H1 (cell line): Measurements from ENCODE around the gene AGAP1. TPM values are rescaled to one million over a fixed set of nuclear protein-coding genes. Genes with fewer than 3 reads are reported as not detected.

Experiments used
- CTCF ChIA-PET: fragments of 300-600 bp; sonication (Branson Sonifier 250); formaldehyde crosslinking; loops from one replicate; lab custom pipeline; 2021; ENCODE audit not compliant: partially characterized antibody; lab: Charles Lee
- POLR2A ChIA-PET: fragments of 300-600 bp; sonication (Branson Sonifier 250); formaldehyde crosslinking; loops from one replicate; lab custom pipeline; 2021; ENCODE audit warnings: inconsistent platforms; ENCODE audit not compliant: partially characterized antibody; lab: Charles Lee
- DNase-seq, 2 experiments: peaks; one replicate each; pipeline versions ENCODE4 v3.0.0 to v3.0.0-alpha.2; 2010 to 2022; ENCODE audit warnings: low spot score in 2 of 2, low read depth in 1 of 2, mixed read lengths in 1 of 2
- FAIRE-seq: peaks from 2 replicates; lab custom pipeline; 2011; peaks lifted over from hg19 to GRCh38; lab: Jason Lieb, UNC
- H2AFZ ChIP-seq: 2 replicates; pipeline ENCODE4 v1.8.1; 2012; ENCODE audit warnings: low read length, inconsistent platforms
- H2AK5ac ChIP-seq: 2 replicates; pipeline ENCODE4 v1.6.1; 2013; ENCODE audit warnings: low read depth, low read length
- H2BK120ac ChIP-seq: replicated peaks from 2 replicates; pipeline ENCODE3; 2013; ENCODE audit warnings: low read depth, low read length, inconsistent platforms
- H2BK12ac ChIP-seq: 2 replicates; pipeline ENCODE4 v1.6.1; 2013; ENCODE audit warnings: low read depth, low read length
- H2BK15ac ChIP-seq: 2 replicates; pipeline ENCODE4 v1.6.1; 2013; ENCODE audit warnings: low read length
- H2BK20ac ChIP-seq: 2 replicates; pipeline ENCODE4 v1.6.1; 2013; ENCODE audit warnings: low read length
- H2BK5ac ChIP-seq: 2 replicates; pipeline ENCODE4 v1.6.1; 2013; ENCODE audit warnings: low read depth, low read length
- H3K14ac ChIP-seq: 2 replicates; pipeline ENCODE4 v1.6.1; 2013; ENCODE audit warnings: inconsistent platforms; ENCODE audit not compliant: insufficient read length
- H3K18ac ChIP-seq: 2 replicates; pipeline ENCODE4 v1.6.1; 2013; ENCODE audit warnings: low read length; ENCODE audit errors: extremely low read depth
- H3K23ac ChIP-seq: 2 replicates; pipeline ENCODE4 v1.6.1; 2013; ENCODE audit warnings: inconsistent platforms; ENCODE audit not compliant: insufficient read length
- H3K23me2 ChIP-seq: 2 replicates; pipeline ENCODE4 v1.6.1; 2013; ENCODE audit warnings: low read depth, low read length
- H3K27ac ChIP-seq: 2 replicates; pipeline ENCODE4 v1.6.1; 2011; ENCODE audit warnings: low read depth, low read length, inconsistent platforms
- H3K27me3 ChIP-seq, 4 experiments: replicated peaks in 1 of 4; 1 replicate in 1 of 4; 2 replicates in 3 of 4; pipeline versions ENCODE4 v1.6.1 to v1.8.1; 2011 to 2013; ENCODE audit warnings: low read length in 3 of 4, mild to moderate bottlenecking in 3 of 4, inconsistent platforms in 2 of 4, mixed read lengths in 2 of 4, moderate library complexity in 1 of 4; ENCODE audit not compliant: control insufficient read depth in 3 of 4, insufficient read depth in 3 of 4; ENCODE audit errors: extremely low read depth in 1 of 4
- H3K36me3 ChIP-seq, 4 experiments: 2 replicates each; pipeline versions ENCODE4 v1.6.1 to v1.8.1; 2011 to 2013; ENCODE audit warnings: mild to moderate bottlenecking in 4 of 4, low read length in 3 of 4, moderate library complexity in 2 of 4, control low read depth in 1 of 4, inconsistent platforms in 1 of 4; ENCODE audit not compliant: insufficient read depth in 4 of 4, control insufficient read depth in 2 of 4
- H3K4ac ChIP-seq: replicated peaks from 2 replicates; pipeline ENCODE3; 2013; ENCODE audit warnings: low read length, low read depth, mixed read lengths, inconsistent platforms; ENCODE audit not compliant: insufficient read length
- H3K4me1 ChIP-seq, 4 experiments: replicated peaks in 1 of 4; 1 replicate in 1 of 4; 2 replicates in 3 of 4; pipeline versions ENCODE4 v1.6.1 to v1.8.1; 2011 to 2013; ENCODE audit warnings: low read length in 3 of 4, inconsistent platforms in 2 of 4, mixed read lengths in 1 of 4; ENCODE audit not compliant: insufficient read depth in 4 of 4, control insufficient read depth in 3 of 4
- H3K4me2 ChIP-seq, 2 experiments: 2 replicates each; pipeline versions ENCODE4 v1.6.1 to v1.8.1; 2011 to 2013; ENCODE audit warnings: low read depth in 2 of 2, low read length in 2 of 2, control low read depth in 1 of 2, inconsistent platforms in 1 of 2, mild to moderate bottlenecking in 1 of 2; ENCODE audit not compliant: insufficient read depth in 1 of 2
- H3K4me3 ChIP-seq, 4 experiments: fragments of 200-600, 300-600 bp in 1 of 4; sonication (generic), shearing (Covaris generic), sonication (Bioruptor Twin) in 1 of 4; 2 replicates each; pipeline versions ENCODE4 v1.5.1 to v1.8.1; 2011 to 2016; ENCODE audit warnings: low read length in 4 of 4, low read depth in 3 of 4, control low read depth in 2 of 4, inconsistent platforms in 2 of 4, mild to moderate bottlenecking in 2 of 4, mixed read lengths in 1 of 4, moderate library complexity in 1 of 4; ENCODE audit not compliant: insufficient read depth in 2 of 4; ENCODE audit errors: extremely low read depth in 1 of 4
- H3K56ac ChIP-seq: replicated peaks from 2 replicates; pipeline ENCODE3; 2013; ENCODE audit warnings: low read depth, mild to moderate bottlenecking, mixed read lengths, low read length, inconsistent platforms; ENCODE audit not compliant: insufficient read length
- H3K79me1 ChIP-seq: 2 replicates; pipeline ENCODE4 v1.6.1; 2013; ENCODE audit warnings: low read depth, low read length, control low read depth
- H3K79me2 ChIP-seq, 2 experiments: 2 replicates each; pipeline versions ENCODE4 v1.6.1 to v1.8.1; 2012 to 2013; ENCODE audit warnings: low read length in 2 of 2, mild to moderate bottlenecking in 2 of 2, inconsistent platforms in 1 of 2; ENCODE audit not compliant: insufficient read depth in 2 of 2, control insufficient read depth in 1 of 2
- H3K9ac ChIP-seq, 4 experiments: replicated peaks in 1 of 4; 1 replicate in 1 of 4; 2 replicates in 3 of 4; pipeline versions ENCODE4 v1.6.1 to v1.8.1; 2011 to 2013; ENCODE audit warnings: low read depth in 3 of 4, low read length in 3 of 4, control low read depth in 2 of 4, mild to moderate bottlenecking in 2 of 4, moderate library complexity in 2 of 4, inconsistent platforms in 1 of 4; ENCODE audit errors: extremely low read depth in 1 of 4
- H3K9me3 ChIP-seq, 2 experiments: 2 replicates each; pipeline versions ENCODE4 v1.6.1 to v1.8.1; 2012 to 2013; ENCODE audit warnings: mild to moderate bottlenecking in 2 of 2, moderate library complexity in 2 of 2, control low read depth in 1 of 2, inconsistent platforms in 1 of 2, low read depth in 1 of 2, low read length in 1 of 2, mixed read lengths in 1 of 2; ENCODE audit not compliant: insufficient read depth in 2 of 2
- H4K20me1 ChIP-seq, 2 experiments: replicated peaks in 1 of 2; 2 replicates each; pipeline versions ENCODE3 to v1.8.1; 2011 to 2013; ENCODE audit warnings: inconsistent platforms in 2 of 2, low read length in 2 of 2, mild to moderate bottlenecking in 1 of 2; ENCODE audit not compliant: insufficient read depth in 2 of 2, control insufficient read depth in 1 of 2
- H4K5ac ChIP-seq: 2 replicates; pipeline ENCODE4 v1.6.1; 2013; ENCODE audit warnings: low read length, low read depth, mixed read lengths, inconsistent platforms; ENCODE audit not compliant: insufficient read length
- H4K8ac ChIP-seq: 2 replicates; pipeline ENCODE4 v1.8.0; 2013; ENCODE audit warnings: mild to moderate bottlenecking, moderate library complexity, low read length, inconsistent platforms; ENCODE audit not compliant: insufficient read depth; ENCODE audit errors: extremely low read depth
- H4K91ac ChIP-seq: replicated peaks from 2 replicates; pipeline ENCODE3; 2013; ENCODE audit warnings: low read length, mixed read lengths, inconsistent platforms; ENCODE audit not compliant: insufficient read length
- ASH2L ChIP-seq: fragments of 200-600, 300-600 bp; sonication (generic); IDR thresholded peaks from one replicate; pipeline ENCODE4 v1.7.1; 2017; ENCODE audit warnings: low read length
- BACH1 ChIP-seq: IDR thresholded peaks from 2 replicates; pipeline ENCODE4 v1.6.1; 2012; ENCODE audit warnings: low read length, improper control_type of control experiment
- CHD2 ChIP-seq: IDR thresholded peaks from 2 replicates; pipeline ENCODE4 v1.6.1; 2012; ENCODE audit warnings: low read length, improper control_type of control experiment
- GABPA ChIP-seq: IDR thresholded peaks from 2 replicates; pipeline ENCODE4 v1.6.1; 2011; ENCODE audit warnings: mild to moderate bottlenecking, low read length, moderate library complexity, borderline replicate concordance; ENCODE audit not compliant: insufficient read depth
- RBBP5 ChIP-seq: IDR thresholded peaks from 2 replicates; pipeline ENCODE4 v1.7.1; 2012; ENCODE audit warnings: low read depth, mild to moderate bottlenecking, inconsistent platforms, low read length, moderate library complexity, borderline replicate concordance
- SIN3A ChIP-seq, 2 experiments: IDR thresholded peaks in 1 of 2; conservative IDR thresholded peaks in 1 of 2; 2 replicates each; pipeline ENCODE4 v1.6.1; 2011 to 2012; ENCODE audit warnings: low read length in 2 of 2, improper control_type of control experiment in 1 of 2, low read depth in 1 of 2, mild to moderate bottlenecking in 1 of 2
- SRF ChIP-seq: IDR thresholded peaks from 2 replicates; pipeline ENCODE4 v1.6.1; 2011; ENCODE audit warnings: mild to moderate bottlenecking, low read depth, low read length, moderate library complexity
- SUZ12 ChIP-seq: fragments of 200-600 bp; sonication (generic); IDR thresholded peaks from 2 replicates; pipeline ENCODE4 v1.6.1; 2012; ENCODE audit warnings: mild to moderate bottlenecking, inconsistent platforms, low read length, moderate library complexity, mixed read lengths
- ZNF274 ChIP-seq: IDR thresholded peaks from 2 replicates; pipeline ENCODE4 v1.7.0; 2012; ENCODE audit warnings: low read length, borderline replicate concordance; ENCODE audit errors: extremely low read depth
- WGBS, 2 experiments: shearing (Covaris generic) in 1 of 2; methylation state at CpG; one replicate each; pipeline versions ENCODE4 v1.1.6 to v1.1.7; 2013 to 2015; ENCODE audit warnings: low lambda C conversion rate in 2 of 2, mixed read lengths in 2 of 2, inconsistent platforms in 1 of 2, low coverage in 1 of 2, missing lambda C conversion rate in 1 of 2; ENCODE audit not compliant: insufficient replicate concordance in 2 of 2, insufficient coverage in 1 of 2, insufficient read length in 1 of 2; ENCODE audit errors: extremely low coverage in 1 of 2, missing lambda C conversion rate in 1 of 2; 5-methylcytosine and 5-hydroxymethylcytosine counted together
- polyA plus RNA-seq, 7 experiments: library from polyadenylated mRNA; depleted of rRNA in 3 of 7; stranded (reverse) in 5 of 7; unstranded in 2 of 7; fragments of >200 nt in 5 of 7; fragments of 200-250 nt in 2 of 7; gene quantifications; 1 replicate in 5 of 7; 2 replicates in 1 of 7; 4 replicates in 1 of 7; pipeline versions ENCODE4 v1.2.1 to v1.2.3, GENCODE V29; 2011 to 2013; ENCODE audit warnings: missing spikeins in 2 of 7, mixed read lengths in 2 of 7
- total RNA-seq: library from RNA; stranded (reverse); fragmentation: NEBNext Ultra II Directional; extraction: Animal tissue kit (Norgen Biotek cat#: 25700); gene quantifications from 2 replicates; pipeline ENCODE4 v1.2.1, GENCODE V29; 2021
- TF ChIP-seq, protein P1 (sequence below): IDR thresholded peaks from 2 replicates; pipeline ENCODE4 v1.6.1; 2011; ENCODE audit warnings: low read length, improper control_type of control experiment
- TF ChIP-seq, protein P2 (sequence below): IDR thresholded peaks from 2 replicates; pipeline ENCODE4 v1.6.1; 2012; ENCODE audit warnings: inconsistent platforms
- TF ChIP-seq, protein P3 (sequence below): IDR thresholded peaks from 2 replicates; pipeline ENCODE4 v1.6.1; 2012; ENCODE audit warnings: inconsistent platforms

Gene AGAP1
- total and polyA plus RNA-seq, 2 of the 8 experiments (the other 6 are each of a cell fraction or from before 2014, with no cell fraction given): 18.1 to 39.4 TPM

DNA sequence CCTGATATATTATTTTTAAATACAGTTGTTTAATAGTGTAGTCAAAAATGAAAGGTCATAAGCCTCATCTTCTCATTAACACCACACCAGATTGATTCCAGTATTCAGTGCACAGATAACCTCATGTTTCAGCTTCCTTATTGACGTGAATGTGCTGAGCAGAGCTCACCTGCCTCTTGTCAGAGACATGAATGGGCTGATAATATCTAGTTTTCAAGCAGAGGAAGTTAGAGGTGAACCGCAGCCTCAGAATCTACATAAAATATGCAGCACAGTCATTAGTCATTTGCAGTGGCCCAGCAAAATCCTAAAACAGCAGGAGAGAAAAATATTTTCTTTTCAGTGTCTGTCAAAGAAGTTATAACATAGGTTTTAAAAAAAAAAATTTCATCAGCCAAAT is 458.1 kb downstream of the AGAP1 start:
- Histone ChIP-seq H4K8ac (no peak overlapping the region), H3K27me3 (no peaks in the 10 kb centered on the region), H2BK15ac (no peak overlapping the region), H3K56ac (no peak overlapping the region), H3K79me2 (no peaks in the 10 kb centered on the region), H3K4me2 (0 out of 4 replicates have a peak overlapping the region, but pooled peaks of 1 of the 2 experiments have one; percentile 11), H2BK20ac (no peak overlapping the region), H2BK5ac (no peak overlapping the region), H2AK5ac (no peak overlapping the region), H3K14ac (no peak overlapping the region), H2AFZ (no peak overlapping the region), H3K79me1 (no peaks in the 10 kb centered on the region), H2BK120ac (no peak overlapping the region), H3K9me3 (no peaks in the 10 kb centered on the region), H3K23me2 (no peaks in the 10 kb centered on the region), H3K27ac (no peak overlapping the region), H3K9ac (no peak overlapping the region), H3K4ac (no peak overlapping the region), H3K18ac (no peak overlapping the region), H3K4me1 (peaks cover 4 to 17% (median 11%) of the 10 kb centered on the region in 4 experiments), H3K36me3 (no peaks in the 10 kb centered on the region), H4K20me1 (no peaks in the 10 kb centered on the region), H3K23ac (no peak overlapping the region), H2BK12ac (no peak overlapping the region), H3K4me3 (no peak overlapping the region), H4K5ac (no peak overlapping the region), H4K91ac (no peak overlapping the region)
- POLR2A ChIA-PET: interaction anchor here (1.1 kb wide), 1 partner anchor 10 kb away, joined by 3 read pairs; no protein-coding TSS in a partner anchor
- DNase-seq: no peak
- no peak for FAIRE-seq
- 10% methylated on average over 2 of the region's 2 CpGs; no CpG with 5 or more reads in 1 of the 2 experiments for WGBS, 2 experiments
- CTCF ChIA-PET: interaction anchor here (0.7 to 1.8 kb wide), 8 partner anchors 10 to 229 kb away, joined by 3 to 7 read pairs (median 5); no protein-coding TSS in a partner anchor
- TF ChIP-seq ASH2L: no peak
- no peak for TF ChIP-seq CHD2
- no peak for TF ChIP-seq ZNF274
- no peak for TF ChIP-seq SRF
- TF ChIP-seq, protein P1, sequence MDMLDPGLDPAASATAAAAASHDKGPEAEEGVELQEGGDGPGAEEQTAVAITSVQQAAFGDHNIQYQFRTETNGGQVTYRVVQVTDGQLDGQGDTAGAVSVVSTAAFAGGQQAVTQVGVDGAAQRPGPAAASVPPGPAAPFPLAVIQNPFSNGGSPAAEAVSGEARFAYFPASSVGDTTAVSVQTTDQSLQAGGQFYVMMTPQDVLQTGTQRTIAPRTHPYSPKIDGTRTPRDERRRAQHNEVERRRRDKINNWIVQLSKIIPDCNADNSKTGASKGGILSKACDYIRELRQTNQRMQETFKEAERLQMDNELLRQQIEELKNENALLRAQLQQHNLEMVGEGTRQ: no peak
- TF ChIP-seq RBBP5: no peak
- TF ChIP-seq SIN3A (conservative IDR thresholded peaks at IDR 0.05 in 1 of 2, IDR thresholded peaks at IDR 0.05 in 1 of 2; ENCODE audit: low read depth in 1 of 2, low read length in 2 of 2): no peak
- TF ChIP-seq, protein P2, sequence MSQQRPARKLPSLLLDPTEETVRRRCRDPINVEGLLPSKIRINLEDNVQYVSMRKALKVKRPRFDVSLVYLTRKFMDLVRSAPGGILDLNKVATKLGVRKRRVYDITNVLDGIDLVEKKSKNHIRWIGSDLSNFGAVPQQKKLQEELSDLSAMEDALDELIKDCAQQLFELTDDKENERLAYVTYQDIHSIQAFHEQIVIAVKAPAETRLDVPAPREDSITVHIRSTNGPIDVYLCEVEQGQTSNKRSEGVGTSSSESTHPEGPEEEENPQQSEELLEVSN: no peak
- no peak for TF ChIP-seq GABPA
- no peak for TF ChIP-seq SUZ12
- TF ChIP-seq, protein P3, sequence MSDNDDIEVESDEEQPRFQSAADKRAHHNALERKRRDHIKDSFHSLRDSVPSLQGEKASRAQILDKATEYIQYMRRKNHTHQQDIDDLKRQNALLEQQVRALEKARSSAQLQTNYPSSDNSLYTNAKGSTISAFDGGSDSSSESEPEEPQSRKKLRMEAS: no peak
- TF ChIP-seq BACH1: no peak
